Left renal cortex interstitium (tissue), 4 donors: ENCODE measurements around the gene RNF130. TPM values are rescaled to one million over a fixed set of nuclear protein-coding genes. Genes with fewer than 3 reads are reported as not detected.
"Not testable (repeated sequence)": the region's sequence is repeated elsewhere in the genome, so short reads cannot be mapped to it uniquely, and the experiment has no call there.

Source experiments
- DNase-seq, 4 donors: peaks; one replicate each; pipeline ENCODE4 v3.0.0-alpha.2; 2013; ENCODE audit warnings: low read depth in 4 of 4, low spot score in 2 of 4, missing footprints in 1 of 4
- polyA plus RNA-seq, 4 donors: library from polyadenylated mRNA; unstranded; fragments of 120-200 nt; gene quantifications; one replicate each; pipeline ENCODE4 v1.2.1, GENCODE V29; 2013; ENCODE audit not compliant: insufficient read length in 4 of 4

Gene RNF130
- polyA plus RNA-seq, 4 donors: 71.0 to 77.0 (median 74.7) TPM

GRCh38 chr5:180027459-180028089 lies 44.0 kb downstream of the RNF130 start:
- DNase-seq: no peak

- no peak for DNase-seq
Observed at GRCh38 chr5:180026734-180027458, 44.7 kb downstream of the RNF130 start.

GRCh38 chr5:180026320-180026719 lies 45.2 kb downstream of the RNF130 start:
- no peak for DNase-seq

- no peak for DNase-seq
Observed at GRCh38 chr5:180021900-180022299, 49.7 kb downstream of the RNF130 start.

- no peak for DNase-seq
Observed at GRCh38 chr5:180020176-180020575, 51.4 kb downstream of the RNF130 start.

GRCh38 chr5:180018347-180019060 lies 53.1 kb downstream of the RNF130 start:
- DNase-seq: no peak

GRCh38 chr5:180015523-180015922 lies 56.0 kb downstream of the RNF130 start:
- DNase-seq: not testable (repeated sequence)

- no peak for DNase-seq
Observed at GRCh38 chr5:180013678-180014077, 57.9 kb downstream of the RNF130 start.

GRCh38 chr5:180012316-180012715 lies 59.2 kb downstream of the RNF130 start:
- no peak for DNase-seq

- no peak for DNase-seq
Observed at GRCh38 chr5:180010636-180011035, 60.9 kb downstream of the RNF130 start.

- DNase-seq: no peak
Observed at GRCh38 chr5:180009581-180009980, 62.0 kb downstream of the RNF130 start.

GRCh38 chr5:180008433-180008832 lies 63.1 kb downstream of the RNF130 start:
- DNase-seq: no peak

GRCh38 chr5:180007582-180007981 lies 64.0 kb downstream of the RNF130 start:
- DNase-seq: no peak

GRCh38 chr5:180006141-180006540 lies 65.4 kb downstream of the RNF130 start:
- DNase-seq: no peak

- DNase-seq: no peak
Observed at GRCh38 chr5:180003127-180003526, 68.4 kb downstream of the RNF130 start.

- DNase-seq: no peak
Observed at GRCh38 chr5:180001742-180002141, 69.8 kb downstream of the RNF130 start.

- no peak for DNase-seq
Observed at GRCh38 chr5:180001136-180001535, 70.4 kb downstream of the RNF130 start.

- DNase-seq: no peak
Observed at GRCh38 chr5:179998485-179998884, 73.1 kb downstream of the RNF130 start.

- no peak for DNase-seq
Observed at GRCh38 chr5:179994583-179995323, 76.8 kb downstream of the RNF130 start.

- not testable (repeated sequence) for DNase-seq
Observed at GRCh38 chr5:179992855-179993254, 78.7 kb downstream of the RNF130 start.

- no peak for DNase-seq
Observed at GRCh38 chr5:179991106-179991505, 80.5 kb downstream of the RNF130 start.
